Ishikawa (cell line): ENCODE results near the gene P2RX6.

ENCODE experiments used
- CEBPB ChIP-seq: IDR thresholded peaks from 2 replicates; pipeline ENCODE4 v1.6.1; 2012
- EP300 ChIP-seq: IDR thresholded peaks from 2 replicates; pipeline ENCODE4 v1.6.1; 2012; ENCODE audit warnings: borderline replicate concordance
- NFIC ChIP-seq: IDR thresholded peaks from 2 replicates; pipeline ENCODE4 v1.6.1; 2012
- TCF12 ChIP-seq: IDR thresholded peaks from 2 replicates; pipeline ENCODE4 v1.6.1; 2012; ENCODE audit warnings: low read depth
- YY1 ChIP-seq: IDR thresholded peaks from 2 replicates; pipeline ENCODE4 v1.6.1; 2012; ENCODE audit warnings: low read depth
- ZBTB7A ChIP-seq: IDR thresholded peaks from 2 replicates; pipeline ENCODE4 v1.6.1; 2012; ENCODE audit warnings: low read depth
- TF ChIP-seq, protein P1 (sequence below): IDR thresholded peaks from 2 replicates; pipeline ENCODE4 v1.6.1; 2012

DNA sequence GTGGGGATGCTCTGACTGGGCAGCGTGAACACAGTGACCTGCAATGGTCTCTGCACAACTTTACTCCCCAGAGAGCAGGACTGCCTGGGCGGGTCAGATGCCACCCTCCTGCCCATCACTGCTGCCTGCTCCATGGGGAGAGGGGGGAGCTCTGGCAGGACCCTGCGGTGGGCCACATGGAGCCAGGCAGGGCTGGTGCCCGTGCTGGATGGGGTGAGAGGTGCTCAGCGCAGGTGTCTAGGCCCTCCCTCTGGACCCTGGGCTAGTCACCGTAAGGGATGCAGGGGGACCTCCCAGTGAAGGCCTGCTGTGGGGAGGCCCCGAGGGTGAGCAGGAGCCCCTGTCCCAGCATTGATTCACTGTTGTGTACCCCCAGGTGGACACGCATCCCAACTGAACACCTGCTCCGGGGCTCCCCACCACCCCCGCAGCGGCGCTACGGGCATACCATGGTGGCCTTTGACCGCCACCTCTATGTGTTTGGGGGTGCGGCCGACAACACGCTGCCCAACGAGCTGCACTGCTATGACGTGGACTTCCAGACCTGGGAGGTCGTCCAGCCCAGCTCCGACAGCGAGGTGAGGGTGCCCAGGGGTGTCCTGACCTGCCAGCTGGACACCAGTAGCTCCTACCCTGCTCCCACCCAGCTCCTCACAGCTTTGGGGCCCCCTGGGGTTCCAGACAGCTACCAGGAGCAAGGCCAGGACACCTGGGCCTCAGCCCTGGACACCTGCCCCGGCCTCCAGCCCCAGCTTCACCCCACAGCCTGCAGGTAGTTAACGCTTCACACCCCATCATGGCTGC, 23.5 kb upstream of the P2RX6 start:
- TF ChIP-seq, protein P1, sequence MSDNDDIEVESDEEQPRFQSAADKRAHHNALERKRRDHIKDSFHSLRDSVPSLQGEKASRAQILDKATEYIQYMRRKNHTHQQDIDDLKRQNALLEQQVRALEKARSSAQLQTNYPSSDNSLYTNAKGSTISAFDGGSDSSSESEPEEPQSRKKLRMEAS = no peak
- TF ChIP-seq TCF12 (no peak), EP300 (no peak), ZBTB7A (no peak), CEBPB (no peak), NFIC (no peak), YY1 (no peak)
